ENCODE data around the gene CRYBG3. TPM values are rescaled to one million over a fixed set of nuclear protein-coding genes. Genes with fewer than 3 reads are reported as not detected.

The CRYBG3 gene
- total and polyA plus RNA-seq, 3 donors from 2014 or later: 39.7 to 49.8 (median 47.6) TPM

DNA sequence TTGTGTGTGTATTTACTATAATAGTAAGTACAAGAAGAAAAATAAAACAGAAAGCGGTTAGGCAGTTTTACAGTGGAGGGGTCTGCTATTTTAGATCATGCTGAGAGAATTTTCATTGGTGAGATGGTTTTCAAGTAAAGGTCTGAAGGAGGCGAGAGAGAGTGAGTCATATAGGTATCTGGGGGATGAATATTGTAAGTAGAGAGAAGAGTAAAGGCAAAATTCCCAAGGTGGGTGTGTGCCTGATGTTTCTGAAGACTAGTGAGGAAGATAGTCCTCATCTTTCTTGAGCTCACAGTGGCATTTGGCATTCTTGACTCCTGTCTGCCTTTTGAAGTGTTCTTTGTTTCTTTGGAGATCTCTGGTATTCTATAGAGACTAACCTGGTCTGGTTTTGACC lies 38.6 kb downstream of the CRYBG3 start:
- intact Hi-C loops (cut with DNase I; ENCODE audit: low total_unique reads): no loop called here

GRCh38 chr3:97862582-97862981 lies 40.8 kb downstream of the CRYBG3 start:
- Histone ChIP-seq H3K4me1 (no peaks in the 10 kb centered on the region), H3K27me3 (no peaks in the 10 kb centered on the region), H3K27ac (no peak overlapping the region), H3K9me3 (no peaks in the 10 kb centered on the region), H3K4me3 (no peak overlapping the region), H3K36me3 (ENCODE audit: low read depth, missing control alignments) (no peaks in the 10 kb centered on the region)
- no peak for DNase-seq
- WGBS, 2 donors: 89 to 97% methylated on average over 1 of the region's 1 CpG
- TF ChIP-seq, protein P1, sequence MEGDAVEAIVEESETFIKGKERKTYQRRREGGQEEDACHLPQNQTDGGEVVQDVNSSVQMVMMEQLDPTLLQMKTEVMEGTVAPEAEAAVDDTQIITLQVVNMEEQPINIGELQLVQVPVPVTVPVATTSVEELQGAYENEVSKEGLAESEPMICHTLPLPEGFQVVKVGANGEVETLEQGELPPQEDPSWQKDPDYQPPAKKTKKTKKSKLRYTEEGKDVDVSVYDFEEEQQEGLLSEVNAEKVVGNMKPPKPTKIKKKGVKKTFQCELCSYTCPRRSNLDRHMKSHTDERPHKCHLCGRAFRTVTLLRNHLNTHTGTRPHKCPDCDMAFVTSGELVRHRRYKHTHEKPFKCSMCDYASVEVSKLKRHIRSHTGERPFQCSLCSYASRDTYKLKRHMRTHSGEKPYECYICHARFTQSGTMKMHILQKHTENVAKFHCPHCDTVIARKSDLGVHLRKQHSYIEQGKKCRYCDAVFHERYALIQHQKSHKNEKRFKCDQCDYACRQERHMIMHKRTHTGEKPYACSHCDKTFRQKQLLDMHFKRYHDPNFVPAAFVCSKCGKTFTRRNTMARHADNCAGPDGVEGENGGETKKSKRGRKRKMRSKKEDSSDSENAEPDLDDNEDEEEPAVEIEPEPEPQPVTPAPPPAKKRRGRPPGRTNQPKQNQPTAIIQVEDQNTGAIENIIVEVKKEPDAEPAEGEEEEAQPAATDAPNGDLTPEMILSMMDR (IDR thresholded peaks at IDR 0.05): no peak
- TF ChIP-seq POLR2A (IDR thresholded peaks at IDR 0.05): no peak
- intact Hi-C loops (cut with DNase I; ENCODE audit: low total_unique reads): no loop called here

More for the DNA sequence above, 38.6 kb downstream of the CRYBG3 start:
- no peak for DNase-seq
- H3K36me3 ChIP-seq (ENCODE audit: low read depth, missing control alignments): no peaks in the 10 kb centered on the region
- 92 to 98% methylated on average over 2 of the region's 2 CpGs for WGBS, 2 donors
- H3K27ac ChIP-seq: no peak overlapping the region
- TF ChIP-seq POLR2A (IDR thresholded peaks at IDR 0.05): no peak
- TF ChIP-seq, protein P1 (IDR thresholded peaks at IDR 0.05): no peak
- no peaks in the 10 kb centered on the region for H3K9me3 ChIP-seq
- H3K4me1 ChIP-seq: no peaks in the 10 kb centered on the region
- no peak overlapping the region for H3K4me3 ChIP-seq
- H3K27me3 ChIP-seq: no peaks in the 10 kb centered on the region

DNA sequence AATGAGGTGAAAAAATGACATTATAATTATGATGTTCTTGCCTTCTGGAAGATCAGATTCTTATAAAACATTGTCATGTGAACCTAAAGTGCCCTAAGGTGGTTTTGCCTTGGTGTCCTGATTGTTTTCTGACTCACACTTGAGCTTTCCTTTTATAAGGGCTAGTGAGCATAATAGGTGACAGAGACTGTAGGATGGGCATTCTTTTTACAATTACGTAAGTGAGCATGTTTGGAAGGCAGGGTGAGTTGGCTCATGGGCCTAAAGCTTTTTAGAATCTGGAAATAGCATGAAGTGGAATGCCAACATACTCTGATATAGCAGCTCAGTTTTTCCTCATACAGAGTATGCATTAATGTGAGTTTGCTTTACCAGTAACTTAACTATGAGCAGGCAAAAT lies 41.2 kb downstream of the CRYBG3 start:
- intact Hi-C loops (cut with DNase I; ENCODE audit: low total_unique reads): no loop called here
- DNase-seq: no peak
- no peak overlapping the region for H3K27ac ChIP-seq
- H3K4me1 ChIP-seq: no peaks in the 10 kb centered on the region
- H3K4me3 ChIP-seq: no peak overlapping the region
- H3K27me3 ChIP-seq: no peaks in the 10 kb centered on the region
- no peaks in the 10 kb centered on the region for H3K36me3 ChIP-seq (ENCODE audit: low read depth, missing control alignments)
- no peak for TF ChIP-seq POLR2A (IDR thresholded peaks at IDR 0.05)
- TF ChIP-seq, protein P1 (IDR thresholded peaks at IDR 0.05): no peak
- no peaks in the 10 kb centered on the region for H3K9me3 ChIP-seq
- WGBS, 2 donors: 86 to 92% methylated on average over 1 of the region's 1 CpG

DNA sequence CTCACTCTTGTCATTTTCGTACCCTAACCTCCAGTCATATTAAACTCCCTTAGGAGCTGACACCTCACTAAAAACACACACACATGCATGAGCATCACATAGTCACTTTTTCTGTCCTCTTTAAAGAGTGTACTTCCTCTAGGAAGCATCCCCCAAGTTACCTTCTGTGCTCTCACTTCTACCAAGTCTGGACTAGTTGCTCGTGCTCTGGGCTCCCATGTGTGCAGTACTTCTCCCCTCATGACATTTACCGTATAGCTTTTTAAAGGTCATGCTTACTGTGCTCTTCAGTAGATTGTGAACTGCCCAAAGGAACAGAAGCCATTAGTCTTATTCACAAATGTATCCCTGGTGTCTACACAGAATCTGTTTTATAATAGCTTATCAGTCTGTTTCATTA lies 42.0 kb downstream of the CRYBG3 start:
- no peaks in the 10 kb centered on the region for H3K9me3 ChIP-seq
- no peak overlapping the region for H3K4me3 ChIP-seq
- intact Hi-C loops (cut with DNase I; ENCODE audit: low total_unique reads): no loop called here
- TF ChIP-seq, protein P1 (IDR thresholded peaks at IDR 0.05): no peak
- TF ChIP-seq POLR2A (IDR thresholded peaks at IDR 0.05): no peak
- WGBS, 2 donors: 95% methylated on average over 3 of the region's 3 CpGs
- no peaks in the 10 kb centered on the region for H3K4me1 ChIP-seq
- no peak for DNase-seq
- no peak overlapping the region for H3K27ac ChIP-seq
- no peaks in the 10 kb centered on the region for H3K36me3 ChIP-seq (ENCODE audit: low read depth, missing control alignments)
- H3K27me3 ChIP-seq: no peaks in the 10 kb centered on the region

DNA sequence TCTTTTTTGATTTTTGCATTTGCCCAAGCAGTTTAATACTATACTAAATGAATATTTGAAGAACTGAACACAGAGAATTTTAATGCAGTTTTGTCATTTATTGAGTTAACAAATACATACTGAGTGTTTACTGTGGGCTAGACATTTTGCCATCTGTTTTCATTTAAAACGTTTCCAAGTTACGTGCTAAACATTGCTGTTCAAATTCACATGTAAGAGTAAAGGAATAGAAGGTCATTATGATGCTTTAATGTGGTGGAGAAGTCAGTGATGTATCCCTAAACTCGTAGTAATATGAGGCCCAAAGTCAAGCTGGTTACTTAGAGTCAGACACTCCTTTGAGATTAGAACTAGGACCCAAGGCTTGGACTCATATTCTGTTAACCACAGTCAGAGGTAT lies 49.4 kb downstream of the CRYBG3 start:
- H3K36me3 ChIP-seq (ENCODE audit: low read depth, missing control alignments): no peaks in the 10 kb centered on the region
- no peak for TF ChIP-seq POLR2A (IDR thresholded peaks at IDR 0.05)
- TF ChIP-seq, protein P1 (IDR thresholded peaks at IDR 0.05): no peak
- H3K9me3 ChIP-seq: no peaks in the 10 kb centered on the region
- 85% methylated on average over 3 of the region's 3 CpGs for WGBS, 2 donors
- no peak overlapping the region for H3K4me3 ChIP-seq
- H3K27ac ChIP-seq: no peak overlapping the region
- no peak for DNase-seq
- H3K27me3 ChIP-seq: no peaks in the 10 kb centered on the region
- no peaks in the 10 kb centered on the region for H3K4me1 ChIP-seq
- intact Hi-C loops (cut with DNase I; ENCODE audit: low total_unique reads): no loop called here
